PC-3 (cell line): Measurements from ENCODE around the gene NGF. TPM values are rescaled to one million over a fixed set of nuclear protein-coding genes. Genes with fewer than 3 reads are reported as not detected.

Source experiments
- ATAC-seq: fragments of 200-7000 bp; cut with Tn5 transposase; 2 replicates; pipeline ENCODE4 v1.9.1; 2020; ENCODE audit warnings: mild to moderate bottlenecking, moderate library complexity
- BruUV-seq: library from RNA; stranded (reverse); fragments of 400-500 nt; replicated peaks from 2 replicates; lab custom pipeline; 2021; lab: Mats Ljungman, UMichigan
- CTCF ChIA-PET: fragments of 300-600 bp; sonication (Branson Sonifier 250); formaldehyde crosslinking; loops from one replicate; lab custom pipeline; 2022; ENCODE audit warnings: antibody characterized with exemption; lab: Charles Lee
- POLR2A ChIA-PET: fragments of 300-600 bp; sonication (Branson Sonifier 250); formaldehyde crosslinking; loops from one replicate; lab custom pipeline; 2022; ENCODE audit warnings: antibody characterized with exemption; ENCODE audit not compliant: unreplicated experiment; lab: Charles Lee
- DNase-seq: peaks from one replicate; pipeline ENCODE4 v3.0.0-alpha.2; 2015
- H2AFZ ChIP-seq: fragments of 300-600 bp; sonication (generic); 2 replicates; pipeline ENCODE4 v1.6.0; 2016; ENCODE audit warnings: antibody characterized with exemption, low read length
- H3F3A ChIP-seq: fragments of 300-600 bp; sonication (generic); one replicate; pipeline ENCODE4 v1.6.0; 2017; ENCODE audit warnings: antibody characterized with exemption, low read length, control low read depth, mild to moderate bottlenecking; ENCODE audit not compliant: unreplicated experiment
- H3K27ac ChIP-seq: fragments of 300-600 bp; sonication (generic); 2 replicates; pipeline ENCODE4 v1.5.1; 2016; ENCODE audit warnings: mild to moderate bottlenecking, low read length
- H3K27me3 ChIP-seq: fragments of 300-600 bp; sonication (generic); 2 replicates; pipeline ENCODE4 v1.6.1; 2016; ENCODE audit warnings: low read length, mixed read lengths
- H3K36me3 ChIP-seq: fragments of 300-600 bp; sonication (generic); 2 replicates; pipeline ENCODE4 v1.6.1; 2016; ENCODE audit warnings: low read depth, mixed run types, low read length, mixed read lengths
- H3K4me1 ChIP-seq: fragments of 300-600 bp; sonication (generic); 2 replicates; pipeline ENCODE4 v1.5.1; 2016; ENCODE audit warnings: low read length; ENCODE audit not compliant: insufficient read depth
- H3K4me2 ChIP-seq: fragments of 300-600 bp; sonication (generic); 2 replicates; pipeline ENCODE4 v1.6.0; 2016; ENCODE audit warnings: low read length
- H3K4me3 ChIP-seq: fragments of 300-600 bp; sonication (generic); 2 replicates; pipeline ENCODE4 v1.5.1; 2016; ENCODE audit warnings: mild to moderate bottlenecking, low read length, mixed read lengths
- H3K79me2 ChIP-seq: fragments of 300-600 bp; sonication (generic); 2 replicates; pipeline ENCODE4 v1.6.1; 2017; ENCODE audit warnings: low read length, mixed read lengths
- H3K9ac ChIP-seq: fragments of 300-600 bp; sonication (generic); 2 replicates; pipeline ENCODE4 v1.6.0; 2016; ENCODE audit warnings: mild to moderate bottlenecking, low read length
- H3K9me2 ChIP-seq: fragments of 300-600 bp; sonication (generic); replicated peaks from 2 replicates; pipeline ENCODE4 v1.6.1; 2016; ENCODE audit warnings: mixed run types, low read length, mixed read lengths
- H3K9me3 ChIP-seq: fragments of 300-600 bp; sonication (generic); 2 replicates; pipeline ENCODE4 v1.6.1; 2016; ENCODE audit warnings: low read length, mixed read lengths
- H4K20me1 ChIP-seq: fragments of 300-600 bp; sonication (generic); 2 replicates; pipeline ENCODE4 v1.6.1; 2016; ENCODE audit warnings: low read length, mixed read lengths
- EZH2 ChIP-seq: fragments of 300-600 bp; sonication (generic); IDR thresholded peaks from one replicate; pipeline ENCODE4 v1.6.1; 2017; ENCODE audit warnings: antibody characterized with exemption, mild to moderate bottlenecking, low read length; ENCODE audit not compliant: unreplicated experiment
- EZH2phosphoT487 ChIP-seq: fragments of 300-600 bp; sonication (generic); IDR thresholded peaks from 2 replicates; pipeline ENCODE4 v1.6.1; 2018; ENCODE audit warnings: mild to moderate bottlenecking, antibody characterized with exemption, low read length, borderline replicate concordance
- intact Hi-C: fragments of 100-400 bp; cut with micrococcal nuclease; formaldehyde crosslinking; loops from 2 replicates; pipeline ENCODE4 v1.9.0; 2023
- total RNA-seq: library from RNA; depleted of rRNA; stranded (reverse); fragments of >200 nt; gene quantifications from 2 replicates; pipeline ENCODE4 v1.2.3, GENCODE V29; 2014
- TF ChIP-seq, protein P1 (sequence below): fragments of 300-600 bp; sonication (generic); conservative IDR thresholded peaks from 2 replicates; pipeline ENCODE4 v1.5.1; 2017; ENCODE audit warnings: antibody characterized with exemption, low read depth, mild to moderate bottlenecking, low read length

NGF gene
- total RNA-seq, 1 experiment from 2014 or later, result 2.4 TPM

DNA sequence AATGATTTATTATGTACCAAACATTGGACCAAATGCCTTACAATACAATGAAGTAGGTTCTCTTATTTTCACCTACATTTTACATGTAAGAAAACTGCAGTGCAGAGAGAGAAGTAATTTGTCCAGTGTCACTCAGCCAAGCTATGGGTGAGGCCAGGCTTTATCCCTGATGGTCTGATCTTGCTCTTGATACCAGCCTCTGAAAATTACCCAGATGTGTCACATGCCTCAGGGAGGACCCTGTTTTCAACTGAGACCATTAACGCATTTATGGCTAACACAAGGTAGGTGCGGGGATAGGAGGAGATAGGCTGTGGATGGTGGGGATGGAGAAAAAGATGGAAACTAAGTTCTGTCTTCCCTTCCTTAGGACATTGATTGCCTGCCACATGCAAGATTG lies 56.9 kb downstream of the NGF start:
- TF ChIP-seq EZH2phosphoT487 (no peak), EZH2 (no peak)
- TF ChIP-seq, protein P1, sequence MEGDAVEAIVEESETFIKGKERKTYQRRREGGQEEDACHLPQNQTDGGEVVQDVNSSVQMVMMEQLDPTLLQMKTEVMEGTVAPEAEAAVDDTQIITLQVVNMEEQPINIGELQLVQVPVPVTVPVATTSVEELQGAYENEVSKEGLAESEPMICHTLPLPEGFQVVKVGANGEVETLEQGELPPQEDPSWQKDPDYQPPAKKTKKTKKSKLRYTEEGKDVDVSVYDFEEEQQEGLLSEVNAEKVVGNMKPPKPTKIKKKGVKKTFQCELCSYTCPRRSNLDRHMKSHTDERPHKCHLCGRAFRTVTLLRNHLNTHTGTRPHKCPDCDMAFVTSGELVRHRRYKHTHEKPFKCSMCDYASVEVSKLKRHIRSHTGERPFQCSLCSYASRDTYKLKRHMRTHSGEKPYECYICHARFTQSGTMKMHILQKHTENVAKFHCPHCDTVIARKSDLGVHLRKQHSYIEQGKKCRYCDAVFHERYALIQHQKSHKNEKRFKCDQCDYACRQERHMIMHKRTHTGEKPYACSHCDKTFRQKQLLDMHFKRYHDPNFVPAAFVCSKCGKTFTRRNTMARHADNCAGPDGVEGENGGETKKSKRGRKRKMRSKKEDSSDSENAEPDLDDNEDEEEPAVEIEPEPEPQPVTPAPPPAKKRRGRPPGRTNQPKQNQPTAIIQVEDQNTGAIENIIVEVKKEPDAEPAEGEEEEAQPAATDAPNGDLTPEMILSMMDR, result no peak
- Histone ChIP-seq H4K20me1 (no peaks in the 10 kb centered on the region), H3K9ac (no peak overlapping the region), H3K27ac (no peak overlapping the region), H3K9me3 (no peaks in the 10 kb centered on the region), H3K4me2 (no peak overlapping the region), H3K79me2 (no peaks in the 10 kb centered on the region), H3F3A (no peaks in the 10 kb centered on the region), H3K4me3 (no peak overlapping the region), H3K27me3 (no peaks in the 10 kb centered on the region), H3K4me1 (no peaks in the 10 kb centered on the region), H3K36me3 (no peaks in the 10 kb centered on the region), H3K9me2 (no peaks in the 10 kb centered on the region), H2AFZ (no peak overlapping the region)
- POLR2A ChIA-PET, result no interaction called here
- ATAC-seq (no peak), DNase-seq (no peak)
- CTCF ChIA-PET, result no interaction called here
- intact Hi-C loops, result no loop called here
- no TSS peak for BruUV-seq

DNA sequence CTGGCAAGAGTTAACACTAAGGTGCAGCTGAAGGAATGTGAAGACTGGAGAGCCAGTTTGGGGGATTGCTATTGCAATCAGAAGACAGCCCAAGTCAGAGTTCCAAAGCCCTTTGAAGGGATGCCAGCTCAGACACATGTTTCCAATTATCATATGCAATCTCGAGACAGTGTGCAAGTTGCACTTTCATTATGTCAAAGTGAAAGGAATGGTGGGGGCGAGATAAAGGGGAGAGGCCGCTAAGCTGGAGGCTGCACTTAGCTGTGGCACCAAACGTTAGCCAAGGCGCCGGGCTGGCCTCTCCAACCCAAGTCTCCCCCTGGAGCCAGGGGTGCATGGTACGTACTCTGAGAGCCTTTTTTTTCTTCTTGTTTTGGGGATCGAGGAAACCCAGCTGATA lies 58.0 kb downstream of the NGF start:
- Histone ChIP-seq H3K36me3 (no peaks in the 10 kb centered on the region), H3K9ac (no peak overlapping the region), H3F3A (no peaks in the 10 kb centered on the region), H3K9me2 (no peaks in the 10 kb centered on the region), H2AFZ (no peak overlapping the region), H3K4me3 (no peak overlapping the region), H3K4me1 (no peaks in the 10 kb centered on the region), H3K79me2 (no peaks in the 10 kb centered on the region), H3K4me2 (no peak overlapping the region), H3K9me3 (no peaks in the 10 kb centered on the region), H4K20me1 (no peaks in the 10 kb centered on the region), H3K27me3 (no peaks in the 10 kb centered on the region), H3K27ac (no peak overlapping the region)
- BruUV-seq, result no TSS peak
- intact Hi-C loops, result no loop called here
- TF ChIP-seq, protein P1, result no peak
- TF ChIP-seq EZH2 (no peak), EZH2phosphoT487 (no peak)
- DNase-seq, result no peak
- CTCF ChIA-PET, result no interaction called here
- no peak for ATAC-seq
- POLR2A ChIA-PET, result no interaction called here

- Histone ChIP-seq H4K20me1 (no peaks in the 10 kb centered on the region), H3F3A (no peaks in the 10 kb centered on the region), H3K9me2 (no peaks in the 10 kb centered on the region), H3K27me3 (no peaks in the 10 kb centered on the region), H3K36me3 (no peaks in the 10 kb centered on the region), H3K9me3 (no peaks in the 10 kb centered on the region), H3K4me3 (no peak overlapping the region), H3K4me1 (no peaks in the 10 kb centered on the region), H3K4me2 (no peak overlapping the region), H2AFZ (no peak overlapping the region), H3K9ac (no peak overlapping the region), H3K27ac (no peak overlapping the region), H3K79me2 (no peaks in the 10 kb centered on the region)
- POLR2A ChIA-PET, result no interaction called here
- CTCF ChIA-PET, result no interaction called here
- no TSS peak for BruUV-seq
- TF ChIP-seq EZH2phosphoT487 (no peak), EZH2 (no peak)
- TF ChIP-seq, protein P1, result no peak
- ATAC-seq, result no peak
- intact Hi-C loops, result no loop called here
- DNase-seq, result no peak
Observed at GRCh38 chr1:115278211-115278610, 59.8 kb downstream of the NGF start.
